GM12878 (cell line): ENCODE measurements around the gene LYRM4. TPM values are rescaled to one million over a fixed set of nuclear protein-coding genes. Genes with fewer than 3 reads are reported as not detected.

Experiments
- ATAC-seq: fragments of 200-7000 bp; cut with Tn5 transposase; 3 replicates; pipeline ENCODE4 v1.9.1; 2020; ENCODE audit warnings: mild to moderate bottlenecking, moderate library complexity
- BruUV-seq: library from RNA; stranded (reverse); fragments of 400-500 nt; replicated peaks from 2 replicates; lab custom pipeline; 2021; lab: Mats Ljungman, UMichigan
- CTCF ChIA-PET: fragments of 300-600 bp; sonication (Branson Sonifier 250); formaldehyde crosslinking; extraction: SDS; loops from one replicate; lab custom pipeline; 2021; ENCODE audit warnings: inconsistent platforms; lab: Yijun Ruan, JAX
- POLR2A ChIA-PET: fragments of 350-600 bp; formaldehyde crosslinking; extraction: SDS; loops from one replicate; lab custom pipeline; 2021; ENCODE audit warnings: inconsistent platforms; lab: Charles Lee
- RAD21 ChIA-PET: fragments of 300-600 bp; sonication (Branson Sonifier 250); formaldehyde crosslinking; loops from one replicate; lab custom pipeline; 2023; ENCODE audit warnings: antibody characterized with exemption; ENCODE audit not compliant: unreplicated experiment; lab: Charles Lee
- SMC1A ChIA-PET: fragments of 300-600 bp; sonication (Branson Sonifier 250); formaldehyde crosslinking; loops from one replicate; lab custom pipeline; 2023; ENCODE audit not compliant: unreplicated experiment, uncharacterized antibody; lab: Charles Lee
- DNase-seq: peaks from one replicate; pipeline ENCODE4 v3.0.0-alpha.2; 2011; ENCODE audit warnings: low read depth, low spot score
- FAIRE-seq: peaks from 3 replicates; lab custom pipeline; 2011; peaks lifted over from hg19 to GRCh38; lab: Jason Lieb, UNC
- H2AFZ ChIP-seq: 2 replicates; pipeline ENCODE4 v1.6.0; 2011; ENCODE audit warnings: low read depth, low read length, control low read depth; ENCODE audit not compliant: control insufficient read depth
- H3K27ac ChIP-seq: 2 replicates; pipeline ENCODE4 v1.5.1; 2011; ENCODE audit warnings: control low read depth; ENCODE audit not compliant: control insufficient read depth, insufficient read depth
- H3K27me3 ChIP-seq, 2 experiments: replicated peaks in 1 of 2; 2 replicates each; pipeline versions ENCODE4 v1.6.0 to v1.6.1; 2011; ENCODE audit warnings: low read length in 1 of 2; ENCODE audit not compliant: control insufficient read depth in 2 of 2, insufficient read depth in 2 of 2
- H3K36me3 ChIP-seq, 2 experiments: 2 replicates each; pipeline ENCODE4 v1.5.1; 2011; ENCODE audit warnings: low read length in 1 of 2; ENCODE audit not compliant: control insufficient read depth in 2 of 2, insufficient read depth in 2 of 2
- H3K4me1 ChIP-seq: 2 replicates; pipeline ENCODE4 v1.6.1; 2011; ENCODE audit warnings: mild to moderate bottlenecking, low read length, moderate library complexity, mixed read lengths; ENCODE audit not compliant: control insufficient read depth, insufficient read depth
- H3K4me2 ChIP-seq: 2 replicates; pipeline ENCODE4 v1.6.0; 2011; ENCODE audit warnings: control low read depth; ENCODE audit not compliant: control insufficient read depth, insufficient read depth
- H3K4me3 ChIP-seq: fragments of 200-600 bp; sonication (generic); 2 replicates; pipeline ENCODE4 v1.5.1; 2016
- H3K79me2 ChIP-seq: 2 replicates; pipeline ENCODE4 v1.6.0; 2011; ENCODE audit warnings: low read length; ENCODE audit not compliant: control insufficient read depth, insufficient read depth
- H3K9ac ChIP-seq: 2 replicates; pipeline ENCODE4 v1.8.0; 2011; ENCODE audit warnings: low read length, control low read depth, mixed read lengths; ENCODE audit not compliant: control insufficient read depth, insufficient read depth
- H3K9me3 ChIP-seq: replicated peaks from 3 replicates; pipeline ENCODE4 v1.5.1; 2011; ENCODE audit warnings: mild to moderate bottlenecking, low read length; ENCODE audit not compliant: control insufficient read depth, insufficient read depth
- H4K20me1 ChIP-seq: 2 replicates; pipeline ENCODE4 v1.6.0; 2011; ENCODE audit not compliant: control insufficient read depth, insufficient read depth
- CREB1 ChIP-seq: IDR thresholded peaks from 2 replicates; pipeline ENCODE4 v1.6.1; 2012; ENCODE audit warnings: low read depth, mild to moderate bottlenecking, inconsistent platforms
- NFIC ChIP-seq: IDR thresholded peaks from 2 replicates; pipeline ENCODE4 v1.6.1; 2012; ENCODE audit warnings: low read depth, mild to moderate bottlenecking, inconsistent platforms, low read length, moderate library complexity
- SRF ChIP-seq, 2 experiments: IDR thresholded peaks; 2 replicates each; pipeline ENCODE4 v1.6.1; 2011; ENCODE audit warnings: low read depth in 2 of 2, low read length in 2 of 2, mild to moderate bottlenecking in 1 of 2, moderate library complexity in 1 of 2
- SUPT20H ChIP-seq: IDR thresholded peaks from 2 replicates; pipeline ENCODE4 v1.6.1; 2011; ENCODE audit warnings: low read depth, mild to moderate bottlenecking, low read length, moderate library complexity, borderline replicate concordance; ENCODE audit not compliant: control insufficient read depth
- SUZ12 ChIP-seq: fragments of 200-600 bp; sonication (generic); IDR thresholded peaks from one replicate; pipeline ENCODE4 v1.6.1; 2018; ENCODE audit warnings: antibody characterized with exemption, mild to moderate bottlenecking; ENCODE audit not compliant: unreplicated experiment
- TCF12 ChIP-seq: IDR thresholded peaks from 2 replicates; pipeline ENCODE4 v1.6.1; 2011; ENCODE audit warnings: low read depth, mild to moderate bottlenecking, low read length
- ZNF274 ChIP-seq: IDR thresholded peaks from one replicate; pipeline ENCODE4 v1.8.0; 2011; ENCODE audit not compliant: insufficient read length, insufficient read depth
- WGBS: methylation state at CpG from one replicate; pipeline ENCODE4 v1.1.6; 2016; ENCODE audit warnings: low lambda C conversion rate; ENCODE audit not compliant: insufficient replicate concordance, insufficient coverage; ENCODE audit errors: missing lambda C conversion rate; 5-methylcytosine and 5-hydroxymethylcytosine counted together
- in situ Hi-C: fragments of 300-500 bp; cut with MboI; formaldehyde crosslinking; loops from 9 replicates; pipeline ENCODE4 v1.14.3; 2018; ENCODE audit warnings: mixed read lengths
- intact Hi-C: fragments of 100-400 bp; cut with micrococcal nuclease; formaldehyde crosslinking; loops from one replicate; pipeline ENCODE4 v1.14.2; 2022; ENCODE audit not compliant: unreplicated experiment
- polyA plus RNA-seq, 11 experiments: library from polyadenylated mRNA; depleted of rRNA in 4 of 11; unstranded in 6 of 11; stranded (reverse) in 5 of 11; fragments of >200 nt; fragmentation: Nextera tagmentation in 4 of 11; fragmentation: Illumina TruSeq in 1 of 11; extraction: Ambion mirVana in 4 of 11; extraction: Trizol in 1 of 11; gene quantifications; 1 replicate in 1 of 11; 2 replicates in 10 of 11; pipeline versions ENCODE4 v1.2.1 to v1.2.3, GENCODE V29; 2011 to 2016; ENCODE audit warnings: inconsistent platforms in 2 of 11, missing spikeins in 2 of 11, low read depth in 1 of 11
- total RNA-seq, 4 experiments: library from RNA; depleted of rRNA in 3 of 4; stranded (reverse); fragments of >200 nt in 3 of 4; fragmentation: Illumina TruSeq in 1 of 4; extraction: Trizol in 1 of 4; gene quantifications; 2 replicates each; pipeline versions ENCODE4 v1.2.1 to v1.2.3, GENCODE V29; 2013 to 2021
- TF ChIP-seq, protein P1 (sequence below): IDR thresholded peaks from 2 replicates; pipeline ENCODE4 v1.6.1; 2012; ENCODE audit warnings: mild to moderate bottlenecking, low read depth, low read length
- TF ChIP-seq, protein P2 (sequence below): fragments of 450-650 bp; IDR thresholded peaks from 2 replicates; pipeline ENCODE4 v1.6.1; 2017; ENCODE audit warnings: mild to moderate bottlenecking, moderate library complexity

LYRM4 gene
- total and polyA plus RNA-seq, 10 of the 15 experiments (the other 5 are each of a cell fraction or from before 2014, with no cell fraction given) = 32.7 to 66.8 (median 44.0) TPM

DNA sequence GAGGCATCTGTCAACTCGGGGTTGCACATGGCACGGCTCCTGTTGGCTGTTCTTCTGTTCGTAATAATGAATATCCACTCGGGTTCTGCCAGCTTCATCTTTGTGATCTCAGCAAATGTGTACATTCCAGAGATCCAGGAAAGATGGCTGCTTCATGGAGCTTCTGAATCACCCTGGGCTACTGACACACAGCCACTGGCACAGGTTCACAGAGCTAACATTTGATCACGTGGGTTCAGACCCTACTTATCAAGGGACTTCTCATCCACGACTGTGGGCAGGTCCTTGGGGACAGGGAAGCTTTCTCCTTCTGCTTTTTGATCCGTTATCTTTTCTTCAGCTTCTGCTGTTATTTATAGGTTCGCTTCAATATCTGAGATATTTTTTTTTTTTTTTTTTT is 157.5 kb downstream of the LYRM4 start:
- H3K9ac ChIP-seq = no peak overlapping the region
- BruUV-seq = no TSS peak
- H3K79me2 ChIP-seq = no peaks in the 10 kb centered on the region
- no peak for FAIRE-seq
- no peaks in the 10 kb centered on the region for H3K4me1 ChIP-seq
- TF ChIP-seq TCF12 (no peak), CREB1 (no peak), SRF (IDR thresholded peaks at IDR 0.05; ENCODE audit: low read depth in 2 of 2, low read length in 2 of 2) (no peak)
- H3K27me3 ChIP-seq = no peaks in the 10 kb centered on the region
- ChIA-PET RAD21 (no interaction called here), POLR2A (interaction anchor here (0.6 kb wide), 2 partner anchors 44 to 1544 kb away, joined by 5 to 7 read pairs; no protein-coding TSS in a partner anchor), CTCF (no interaction called here), SMC1A (no interaction called here)
- no peak overlapping the region for H3K4me2 ChIP-seq
- H2AFZ ChIP-seq = no peak overlapping the region
- H3K4me3 ChIP-seq = no peak overlapping the region
- intact Hi-C loops = no loop called here
- no peaks in the 10 kb centered on the region for H3K9me3 ChIP-seq
- no peak for DNase-seq
- H3K36me3 ChIP-seq = no peaks in the 10 kb centered on the region
- in situ Hi-C loops = no loop called here
- H3K27ac ChIP-seq = no peak overlapping the region
- ATAC-seq = no peak
- H4K20me1 ChIP-seq = no peaks in the 10 kb centered on the region
- WGBS = 83% methylated on average over 8 of the region's 8 CpGs

DNA sequence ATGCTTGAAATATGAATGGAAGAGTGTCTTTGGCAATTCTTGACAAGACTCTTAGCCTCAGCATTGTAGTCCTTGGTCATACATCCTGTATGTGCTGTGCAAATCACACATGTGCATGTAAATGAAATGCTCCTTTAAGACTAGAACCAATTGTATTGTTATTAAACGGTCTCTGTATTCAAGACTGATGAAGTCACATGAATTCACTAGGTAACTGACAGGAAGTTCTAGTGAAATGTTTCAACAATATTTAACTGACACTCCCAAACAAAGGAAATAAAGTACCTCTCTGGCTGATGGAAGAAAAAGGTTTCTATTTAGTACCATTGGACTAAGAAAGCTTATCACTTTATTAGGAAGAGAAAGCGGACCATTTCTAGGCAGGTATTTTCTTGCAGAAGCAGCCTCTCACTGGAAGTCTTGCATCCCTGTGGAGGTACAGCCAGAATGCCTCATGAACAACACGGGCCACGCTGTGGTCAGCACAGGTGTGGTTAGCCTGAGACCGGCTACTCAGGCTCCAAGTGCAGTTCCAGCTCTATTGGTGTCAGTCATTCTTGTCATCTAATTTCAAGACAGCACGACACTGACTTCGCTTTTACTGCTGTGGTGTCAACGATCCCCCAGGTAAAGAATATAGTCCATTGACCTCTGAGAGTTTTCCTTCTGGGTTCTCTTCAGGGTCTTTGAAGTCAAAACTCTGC is 158.3 kb downstream of the LYRM4 start:
- Histone ChIP-seq H3K4me3 (no peak overlapping the region), H3K9me3 (no peaks in the 10 kb centered on the region), H2AFZ (no peak overlapping the region), H3K27me3 (no peaks in the 10 kb centered on the region), H3K9ac (no peak overlapping the region), H3K79me2 (no peaks in the 10 kb centered on the region)
- 87% methylated on average over 8 of the region's 8 CpGs for WGBS
- in situ Hi-C loops = no loop called here
- DNase-seq (no peak), FAIRE-seq (no peak)
- RAD21 ChIA-PET = no interaction called here
- TF ChIP-seq SUZ12 = no peak
- no peak for TF ChIP-seq ZNF274
- TF ChIP-seq SUPT20H = no peak
- TF ChIP-seq NFIC = no peak
- TF ChIP-seq, protein P1, sequence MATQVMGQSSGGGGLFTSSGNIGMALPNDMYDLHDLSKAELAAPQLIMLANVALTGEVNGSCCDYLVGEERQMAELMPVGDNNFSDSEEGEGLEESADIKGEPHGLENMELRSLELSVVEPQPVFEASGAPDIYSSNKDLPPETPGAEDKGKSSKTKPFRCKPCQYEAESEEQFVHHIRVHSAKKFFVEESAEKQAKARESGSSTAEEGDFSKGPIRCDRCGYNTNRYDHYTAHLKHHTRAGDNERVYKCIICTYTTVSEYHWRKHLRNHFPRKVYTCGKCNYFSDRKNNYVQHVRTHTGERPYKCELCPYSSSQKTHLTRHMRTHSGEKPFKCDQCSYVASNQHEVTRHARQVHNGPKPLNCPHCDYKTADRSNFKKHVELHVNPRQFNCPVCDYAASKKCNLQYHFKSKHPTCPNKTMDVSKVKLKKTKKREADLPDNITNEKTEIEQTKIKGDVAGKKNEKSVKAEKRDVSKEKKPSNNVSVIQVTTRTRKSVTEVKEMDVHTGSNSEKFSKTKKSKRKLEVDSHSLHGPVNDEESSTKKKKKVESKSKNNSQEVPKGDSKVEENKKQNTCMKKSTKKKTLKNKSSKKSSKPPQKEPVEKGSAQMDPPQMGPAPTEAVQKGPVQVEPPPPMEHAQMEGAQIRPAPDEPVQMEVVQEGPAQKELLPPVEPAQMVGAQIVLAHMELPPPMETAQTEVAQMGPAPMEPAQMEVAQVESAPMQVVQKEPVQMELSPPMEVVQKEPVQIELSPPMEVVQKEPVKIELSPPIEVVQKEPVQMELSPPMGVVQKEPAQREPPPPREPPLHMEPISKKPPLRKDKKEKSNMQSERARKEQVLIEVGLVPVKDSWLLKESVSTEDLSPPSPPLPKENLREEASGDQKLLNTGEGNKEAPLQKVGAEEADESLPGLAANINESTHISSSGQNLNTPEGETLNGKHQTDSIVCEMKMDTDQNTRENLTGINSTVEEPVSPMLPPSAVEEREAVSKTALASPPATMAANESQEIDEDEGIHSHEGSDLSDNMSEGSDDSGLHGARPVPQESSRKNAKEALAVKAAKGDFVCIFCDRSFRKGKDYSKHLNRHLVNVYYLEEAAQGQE = no peak
- TF ChIP-seq, protein P2, sequence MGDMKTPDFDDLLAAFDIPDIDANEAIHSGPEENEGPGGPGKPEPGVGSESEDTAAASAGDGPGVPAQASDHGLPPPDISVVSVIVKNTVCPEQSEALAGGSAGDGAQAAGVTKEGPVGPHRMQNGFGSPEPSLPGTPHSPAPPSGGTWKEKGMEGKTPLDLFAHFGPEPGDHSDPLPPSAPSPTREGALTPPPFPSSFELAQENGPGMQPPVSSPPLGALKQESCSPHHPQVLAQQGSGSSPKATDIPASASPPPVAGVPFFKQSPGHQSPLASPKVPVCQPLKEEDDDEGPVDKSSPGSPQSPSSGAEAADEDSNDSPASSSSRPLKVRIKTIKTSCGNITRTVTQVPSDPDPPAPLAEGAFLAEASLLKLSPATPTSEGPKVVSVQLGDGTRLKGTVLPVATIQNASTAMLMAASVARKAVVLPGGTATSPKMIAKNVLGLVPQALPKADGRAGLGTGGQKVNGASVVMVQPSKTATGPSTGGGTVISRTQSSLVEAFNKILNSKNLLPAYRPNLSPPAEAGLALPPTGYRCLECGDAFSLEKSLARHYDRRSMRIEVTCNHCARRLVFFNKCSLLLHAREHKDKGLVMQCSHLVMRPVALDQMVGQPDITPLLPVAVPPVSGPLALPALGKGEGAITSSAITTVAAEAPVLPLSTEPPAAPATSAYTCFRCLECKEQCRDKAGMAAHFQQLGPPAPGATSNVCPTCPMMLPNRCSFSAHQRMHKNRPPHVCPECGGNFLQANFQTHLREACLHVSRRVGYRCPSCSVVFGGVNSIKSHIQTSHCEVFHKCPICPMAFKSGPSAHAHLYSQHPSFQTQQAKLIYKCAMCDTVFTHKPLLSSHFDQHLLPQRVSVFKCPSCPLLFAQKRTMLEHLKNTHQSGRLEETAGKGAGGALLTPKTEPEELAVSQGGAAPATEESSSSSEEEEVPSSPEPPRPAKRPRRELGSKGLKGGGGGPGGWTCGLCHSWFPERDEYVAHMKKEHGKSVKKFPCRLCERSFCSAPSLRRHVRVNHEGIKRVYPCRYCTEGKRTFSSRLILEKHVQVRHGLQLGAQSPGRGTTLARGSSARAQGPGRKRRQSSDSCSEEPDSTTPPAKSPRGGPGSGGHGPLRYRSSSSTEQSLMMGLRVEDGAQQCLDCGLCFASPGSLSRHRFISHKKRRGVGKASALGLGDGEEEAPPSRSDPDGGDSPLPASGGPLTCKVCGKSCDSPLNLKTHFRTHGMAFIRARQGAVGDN = no peak
- TF ChIP-seq, all 136 proteins: peak for 0
- H3K27ac ChIP-seq = no peak overlapping the region
- ChIA-PET CTCF (interaction anchor here (1.3 kb wide), 1 partner anchor 23 kb away, joined by 4 read pairs; no protein-coding TSS in a partner anchor), SMC1A (no interaction called here), POLR2A (no interaction called here)
- BruUV-seq = no TSS peak
- H4K20me1 ChIP-seq = no peaks in the 10 kb centered on the region
- ATAC-seq = no peak
- no peak overlapping the region for H3K4me2 ChIP-seq
- no peaks in the 10 kb centered on the region for H3K36me3 ChIP-seq
- intact Hi-C loops = no loop called here
- H3K4me1 ChIP-seq = no peaks in the 10 kb centered on the region
